ENCODE results near the gene NFATC2.

The NFATC2 gene

GRCh38 chr20:51418137-51418529, 124.4 kb downstream of the NFATC2 start:
- no peak for TF ChIP-seq CTCF (conservative IDR thresholded peaks at IDR 0.05)
- no peak overlapping the region for H3K27ac ChIP-seq

DNA sequence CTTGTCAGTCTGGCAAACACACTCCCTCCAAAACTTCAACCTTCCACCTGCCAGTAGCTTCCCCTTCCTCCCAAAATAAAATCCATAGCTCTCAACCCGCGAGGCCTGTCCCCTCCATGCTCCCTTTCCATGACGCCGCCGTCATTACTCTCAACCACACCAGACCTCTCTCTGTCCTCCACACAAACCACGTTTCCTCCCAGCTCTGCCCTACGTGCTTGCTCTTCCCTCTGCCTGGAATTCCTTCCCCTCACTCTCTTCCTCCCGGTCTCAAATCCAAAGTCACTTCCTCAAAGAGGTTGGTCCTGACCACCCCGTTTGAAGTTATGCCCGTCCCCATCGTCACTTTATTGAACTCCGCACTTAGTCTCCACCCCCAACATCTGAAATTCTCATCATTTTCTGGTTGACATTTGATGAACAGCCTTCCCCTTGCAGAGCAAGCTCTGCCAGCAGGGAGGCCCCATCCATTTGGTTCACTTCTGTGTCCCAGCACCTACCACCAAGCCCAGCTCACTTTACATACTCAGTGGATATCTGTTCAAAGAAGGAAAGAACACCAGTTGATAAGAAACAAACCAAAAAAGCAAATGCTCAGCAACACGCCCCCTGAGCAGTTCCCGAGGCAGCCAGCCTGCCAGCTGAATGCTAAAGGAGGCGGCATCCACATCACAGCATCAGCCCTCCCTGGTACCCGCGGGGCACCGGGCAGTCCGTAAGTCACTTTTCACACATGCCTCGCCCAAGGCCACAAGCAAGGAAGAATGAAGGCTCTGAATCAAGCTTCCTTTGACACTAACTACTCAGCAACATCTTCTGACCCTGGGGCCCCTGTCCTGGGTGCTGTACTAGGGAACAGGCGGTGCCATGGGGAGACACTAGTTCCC, 125.0 kb downstream of the NFATC2 start:
- no peak overlapping the region for H3K27ac ChIP-seq
- TF ChIP-seq CTCF (conservative IDR thresholded peaks at IDR 0.05): no peak

GRCh38 chr20:51416532-51417249, 125.8 kb downstream of the NFATC2 start:
- no peak for TF ChIP-seq CTCF (conservative IDR thresholded peaks at IDR 0.05)

DNA sequence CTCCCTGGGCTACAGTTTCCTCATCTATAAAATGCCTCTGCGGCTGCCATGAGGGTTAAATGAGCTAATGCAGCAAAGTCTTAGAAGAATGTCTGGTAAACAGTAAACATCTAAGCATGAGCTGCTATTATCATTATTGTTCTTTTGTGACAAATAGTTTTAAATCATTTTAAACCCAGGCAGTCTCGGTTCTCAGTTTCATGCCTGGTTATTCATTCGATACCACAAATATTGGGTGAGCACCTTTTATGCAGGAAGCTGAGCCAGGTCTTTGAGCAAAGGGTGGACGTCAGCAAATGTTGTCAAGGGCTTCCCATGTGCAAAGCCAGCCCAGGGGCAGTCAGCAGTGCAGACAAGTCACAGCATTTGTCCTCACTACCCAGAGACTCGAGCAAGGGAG, 128.7 kb downstream of the NFATC2 start:
- no peak overlapping the region for H3K27ac ChIP-seq
- no peak for TF ChIP-seq CTCF (conservative IDR thresholded peaks at IDR 0.05)

More at GRCh38 chr20:51416532-51417249, 125.8 kb downstream of the NFATC2 start:
- H3K27ac ChIP-seq: no peak overlapping the region

DNA sequence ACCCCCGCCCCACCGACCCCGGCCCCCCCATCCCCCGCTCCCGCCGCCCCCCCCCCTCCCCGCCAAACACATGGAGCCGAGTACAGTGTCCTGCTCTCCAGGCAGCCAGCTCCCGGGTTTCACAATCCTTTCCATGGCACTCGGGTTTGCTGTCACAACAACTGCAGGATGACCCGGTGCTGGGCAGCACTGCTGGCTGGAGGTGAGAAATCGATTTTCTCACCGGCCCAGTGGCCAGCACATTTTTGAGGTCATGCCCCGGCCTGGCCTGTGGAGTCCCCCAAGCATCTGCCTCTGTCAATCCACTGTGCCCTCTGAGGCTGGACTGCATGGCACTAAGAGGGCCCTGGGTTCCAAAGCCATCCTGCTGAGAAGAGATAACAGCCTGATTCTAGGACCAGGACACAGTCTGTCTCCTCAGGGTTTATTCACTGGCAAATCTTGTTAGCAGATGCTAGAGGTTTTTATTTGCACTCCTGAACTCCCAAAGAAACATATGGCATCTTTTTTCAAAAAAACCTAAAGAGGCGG, 129.5 kb downstream of the NFATC2 start:
- H3K27ac ChIP-seq: no peak overlapping the region
- TF ChIP-seq CTCF (conservative IDR thresholded peaks at IDR 0.05): no peak

GRCh38 chr20:51412333-51412871, 130.1 kb downstream of the NFATC2 start:
- H3K27ac ChIP-seq: no peak overlapping the region
- TF ChIP-seq CTCF (conservative IDR thresholded peaks at IDR 0.05): no peak

DNA sequence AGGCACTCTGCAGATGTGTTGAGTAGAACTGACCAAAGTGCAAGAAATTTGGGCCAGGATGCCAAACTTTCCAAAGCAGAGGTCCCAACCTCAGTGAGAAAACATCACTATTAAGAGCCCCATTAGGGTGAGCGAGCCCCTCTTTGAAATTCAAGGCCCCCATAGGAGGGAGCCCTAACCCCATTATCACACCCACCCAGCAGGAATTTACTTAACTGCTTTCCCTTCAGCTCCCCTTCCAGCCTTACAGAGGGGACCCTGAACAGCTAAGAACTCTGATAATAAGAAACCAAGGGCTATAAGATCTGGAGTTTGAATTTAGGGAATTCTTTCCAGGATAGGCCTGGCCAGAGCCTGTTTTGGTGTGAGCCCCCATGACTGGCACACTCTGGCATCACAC, 130.6 kb downstream of the NFATC2 start:
- no peak for TF ChIP-seq CTCF (conservative IDR thresholded peaks at IDR 0.05)
- no peak overlapping the region for H3K27ac ChIP-seq

Data from VCaP (cell line).